Measurements from ENCODE around the gene MCM5. TPM values are rescaled to one million over a fixed set of nuclear protein-coding genes. Genes with fewer than 3 reads are reported as not detected.

The MCM5 gene
- total RNA-seq, 1 experiment from 2014 or later, result 274 TPM

- Mint-ChIP-seq H3K36me3 (ENCODE audit: insufficient read depth in 1 of 3, low read depth in 3 of 3) (no peaks in the 10 kb centered on the region), H3K27ac (no peak overlapping the region; a peak in 3 of 7 replicates)
- WGBS (ENCODE audit: extremely low coverage, insufficient read length, low lambda C conversion rate), result no CpG with 5 or more reads among the region's 2 CpGs
Observed at GRCh38 chr22:35369996-35370395, 29.9 kb upstream of the MCM5 start.

More at GRCh38 chr22:35369996-35370395, 29.9 kb upstream of the MCM5 start:
- no peak overlapping the region for H3T11ph ChIP-seq (ENCODE audit: low read length)
- Mint-ChIP-seq H3K9me3 (no peaks in the 10 kb centered on the region; a peak in 1 of 5 replicates), H3K4me1 (peaks cover 18 to 25% of the 10 kb centered on the region in 2 experiments), H3K4me3 (no peak overlapping the region), H3K27me3 (ENCODE audit: low read depth) (peaks cover 3% of the 10 kb centered on the region)
- no peak overlapping the region for H4K5ac ChIP-seq (ENCODE audit: insufficient read length, low read depth, low read length)
- H2BK5ac ChIP-seq (ENCODE audit: insufficient read length, low read length), result no peak overlapping the region
- H2AFZ ChIP-seq (ENCODE audit: low read length), result no peak overlapping the region
- no peak overlapping the region for H4K91ac ChIP-seq (ENCODE audit: insufficient read length, low read depth, low read length)
- no peaks in the 10 kb centered on the region for H3K4me1 ChIP-seq (ENCODE audit: insufficient read depth, low read length)
- H3K23ac ChIP-seq (ENCODE audit: insufficient read length, low read depth, low read length), result no peak overlapping the region
- H4K8ac ChIP-seq (replicated peaks; ENCODE audit: insufficient read length, low read depth, low read length), result no peak overlapping the region
- no peak overlapping the region for H3K14ac ChIP-seq (ENCODE audit: insufficient read depth, low read length)
- no peaks in the 10 kb centered on the region for H3K79me2 ChIP-seq (ENCODE audit: insufficient read depth, low read length)
- H3K9ac ChIP-seq (ENCODE audit: extremely low read depth, insufficient read length, low read length), result no peak overlapping the region
- H3K23me2 ChIP-seq (ENCODE audit: insufficient read length, low read depth, low read length, poor library complexity, severe bottlenecking), result no peaks in the 10 kb centered on the region
- H2BK120ac ChIP-seq (ENCODE audit: low read depth, low read length, poor library complexity, severe bottlenecking), result no peak overlapping the region
- H3K27me3 ChIP-seq (ENCODE audit: insufficient read depth, low read length), result no peaks in the 10 kb centered on the region
- no peaks in the 10 kb centered on the region for H3K9me3 ChIP-seq (ENCODE audit: control insufficient read depth, low read depth, low read length)
- H3K56ac ChIP-seq (ENCODE audit: insufficient read length, low read depth, low read length), result no peak overlapping the region
- no peaks in the 10 kb centered on the region for H3K79me1 ChIP-seq (ENCODE audit: insufficient read depth, low read depth, low read length, poor library complexity, severe bottlenecking)
- H2AK5ac ChIP-seq (ENCODE audit: insufficient read length, low read length), result no peak overlapping the region
- no peak overlapping the region for H3K27ac ChIP-seq (ENCODE audit: insufficient read length, low read depth, low read length)
- H3K18ac ChIP-seq (ENCODE audit: insufficient read length, low read depth, low read length), result no peak overlapping the region
- no peak for TF ChIP-seq CTCF (conservative IDR thresholded peaks at IDR 0.05)
- H3K4me2 ChIP-seq (ENCODE audit: insufficient read depth, insufficient read length, low read length), result no peak overlapping the region
- H3K4ac ChIP-seq (ENCODE audit: low read depth, low read length), result no peak overlapping the region
- DNase-seq, result no peak
- H4K20me1 ChIP-seq (ENCODE audit: control insufficient read depth, insufficient read depth, insufficient read length), result no peaks in the 10 kb centered on the region
- no peak overlapping the region for H2BK20ac ChIP-seq (ENCODE audit: low read depth, low read length, poor library complexity, severe bottlenecking)
- no peak overlapping the region for H2BK12ac ChIP-seq (ENCODE audit: insufficient read length, low read depth, low read length)
- no peak overlapping the region for H2BK15ac ChIP-seq (ENCODE audit: low read depth, low read length)
